GOT3 (cell line): Measurements from ENCODE around the gene MPST.

Experiments
- DNase-seq: peaks from one replicate; lab custom pipeline; 2025; ENCODE audit warnings: mixed read lengths; lab: John Stamatoyannopoulos, UW

Gene MPST

GRCh38 chr22:37000676-37001534 lies 18.6 kb upstream of the MPST start:
- DNase-seq: no peak

- DNase-seq: no peak
These were observed 17.7 kb upstream of the MPST start for GRCh38 chr22:37001826-37002225.

- no peak for DNase-seq
These were observed 16.9 kb upstream of the MPST start for GRCh38 chr22:37002633-37003032.

GRCh38 chr22:37007651-37008050 lies 11.9 kb upstream of the MPST start:
- DNase-seq: no peak

GRCh38 chr22:37008365-37008764 lies 11.2 kb upstream of the MPST start:
- DNase-seq: no peak

GRCh38 chr22:37009490-37009889 lies 10.1 kb upstream of the MPST start:
- DNase-seq: no peak

- DNase-seq: no peak
These were observed 9.4 kb upstream of the MPST start for GRCh38 chr22:37010174-37010573.

GRCh38 chr22:37010976-37011375 lies 8.6 kb upstream of the MPST start:
- no peak for DNase-seq

GRCh38 chr22:37011472-37011871 lies 8.1 kb upstream of the MPST start:
- no peak for DNase-seq

GRCh38 chr22:37012262-37012904 lies 7.2 kb upstream of the MPST start:
- DNase-seq: no peak

GRCh38 chr22:37012956-37013355 lies 6.6 kb upstream of the MPST start:
- DNase-seq: no peak

GRCh38 chr22:37014415-37014806 lies 5.1 kb upstream of the MPST start:
- DNase-seq: no peak

- DNase-seq: no peak
These were observed 4.5 kb upstream of the MPST start for GRCh38 chr22:37014835-37015586.

- no peak for DNase-seq
These were observed 4.0 kb upstream of the MPST start for GRCh38 chr22:37015587-37015878.

- no peak for DNase-seq
These were observed 3.2 kb upstream of the MPST start for GRCh38 chr22:37016134-37016910.

- DNase-seq: no peak
These were observed 2.2 kb upstream of the MPST start for GRCh38 chr22:37017356-37017755.

- DNase-seq: no peak
These were observed 1.3 kb upstream of the MPST start for GRCh38 chr22:37018086-37018814.

- no peak for DNase-seq
These were observed 680 bp upstream of the MPST start for GRCh38 chr22:37018815-37019308.

GRCh38 chr22:37020192-37020479 lies 594 bp downstream of the MPST start:
- no peak for DNase-seq

GRCh38 chr22:37021041-37021440 lies 1.5 kb downstream of the MPST start:
- DNase-seq: no peak

GRCh38 chr22:37021710-37022482 lies 2.4 kb downstream of the MPST start:
- DNase-seq: no peak
